Stimulated activated CD8-positive, alpha-beta memory T cell treated with anti-CD3 and anti-CD28 coated beads, Interleukin-2, amount 100 ng/mL, for 1 hour (primary cell): Measurements from ENCODE around the gene TAF4.
"Not testable (repeated sequence)": the region's sequence is repeated elsewhere in the genome, so short reads cannot be mapped to it uniquely, and the experiment has no call there.

Experiments
- DNase-seq, 2 donors: peaks; one replicate each; pipeline ENCODE4 v3.0.0-alpha.2; 2020; ENCODE audit warnings: low read depth in 2 of 2

Gene TAF4

DNA sequence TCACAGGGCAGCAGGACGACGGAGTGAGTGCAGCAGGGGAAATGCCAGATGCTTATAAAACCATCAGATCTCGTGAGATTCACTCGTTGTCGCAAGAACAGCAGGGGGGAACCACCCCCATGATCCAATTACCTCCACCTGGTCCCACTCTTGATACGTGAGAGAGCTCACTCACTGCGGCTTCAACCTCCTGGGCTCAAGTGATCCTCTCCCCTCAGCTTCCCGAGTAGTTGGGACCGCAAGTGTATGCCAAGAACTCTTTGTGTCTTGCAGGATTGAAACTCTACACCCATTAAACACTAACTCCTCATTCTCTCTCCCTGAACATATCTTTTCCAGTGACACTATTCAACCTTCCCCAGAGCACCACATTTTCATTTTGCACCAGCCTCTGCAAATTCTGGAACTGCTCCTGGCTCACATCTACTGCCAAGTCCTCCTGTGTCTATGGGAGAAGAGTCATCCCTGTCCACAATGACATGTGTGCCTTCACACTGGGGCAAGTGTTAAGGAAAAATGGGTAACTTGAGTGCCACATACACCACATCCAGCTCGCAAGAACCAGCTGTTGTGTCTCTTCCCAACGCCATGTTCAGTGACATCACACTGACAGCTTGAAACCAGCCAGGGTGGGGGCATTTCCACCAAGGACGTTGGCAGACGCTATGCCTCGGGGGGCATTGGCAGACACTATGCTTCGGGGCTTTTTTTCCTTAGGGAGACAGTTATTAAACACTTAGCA is 14.7 kb upstream of the TAF4 start:
- DNase-seq, result no peak

DNA sequence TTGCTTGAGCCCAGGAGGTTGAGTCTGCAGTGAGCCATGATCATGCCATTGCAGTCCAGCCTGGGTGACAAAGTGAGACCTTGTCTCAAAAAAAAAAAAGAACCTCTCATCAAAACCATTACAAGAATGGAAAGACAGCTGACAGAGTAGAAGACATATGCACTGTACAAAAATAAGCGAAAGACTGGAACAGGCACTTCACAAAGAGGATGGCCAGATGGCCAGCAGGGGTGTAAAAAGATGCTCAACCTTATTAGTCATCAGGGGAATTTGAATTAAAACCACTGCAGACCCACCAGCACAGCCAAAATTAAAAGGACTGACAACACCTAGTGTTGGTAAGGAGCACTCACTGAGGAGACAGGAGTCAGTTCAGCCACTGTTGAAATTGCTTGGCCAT is 13.5 kb upstream of the TAF4 start:
- no peak for DNase-seq

DNA sequence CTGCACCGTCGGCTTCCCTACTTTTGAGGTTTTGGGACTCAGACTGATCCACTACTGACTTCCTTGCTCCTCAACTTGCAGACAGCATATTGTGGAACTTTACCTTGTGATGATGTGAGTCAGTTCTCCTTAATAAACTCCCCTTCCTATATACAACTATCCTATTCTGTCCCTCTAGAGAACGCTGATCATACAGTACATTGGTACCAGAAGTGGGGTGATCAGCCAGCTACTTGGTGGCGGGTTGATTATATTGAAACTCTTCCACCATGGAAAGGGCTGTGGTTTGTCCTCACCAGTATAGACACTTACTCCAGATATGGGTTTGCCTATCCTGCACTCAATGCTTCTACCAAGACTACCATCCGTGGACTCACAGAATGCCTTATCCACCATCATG is 7.6 kb upstream of the TAF4 start:
- DNase-seq, result no peak

DNA sequence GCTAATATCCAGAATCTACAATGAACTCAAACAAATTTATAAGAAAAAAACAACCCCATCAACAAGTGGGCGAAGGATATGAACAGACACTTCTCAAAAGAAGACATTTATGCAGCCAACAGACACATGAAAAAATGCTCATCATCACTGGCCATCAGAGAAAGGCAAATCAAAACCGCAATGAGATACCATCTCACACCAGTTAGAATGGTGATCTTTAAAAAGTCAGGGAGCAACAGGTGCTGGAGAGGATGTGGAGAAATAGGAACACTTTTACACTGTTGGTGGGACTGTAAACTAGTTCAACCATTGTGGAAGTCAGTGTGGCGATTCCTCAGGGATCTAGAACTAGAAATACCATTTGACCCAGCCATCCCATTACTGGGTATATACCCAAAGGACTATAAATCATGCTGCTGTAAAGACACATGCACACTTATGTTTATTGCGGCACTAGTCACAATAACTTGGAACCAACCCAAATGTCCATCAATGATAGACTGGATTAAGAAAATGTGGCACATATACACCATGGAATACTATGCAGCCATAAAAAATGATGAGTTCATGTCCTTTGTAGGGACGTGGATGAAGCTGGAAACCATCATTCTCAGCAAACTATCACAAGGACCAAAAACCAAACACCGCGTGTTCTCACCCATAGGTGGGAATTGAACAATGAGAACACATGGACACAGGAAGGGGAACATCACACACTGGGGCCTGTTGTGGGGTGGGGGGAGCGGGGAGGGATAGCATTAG is 6.2 kb upstream of the TAF4 start:
- not testable (repeated sequence) for DNase-seq

DNA sequence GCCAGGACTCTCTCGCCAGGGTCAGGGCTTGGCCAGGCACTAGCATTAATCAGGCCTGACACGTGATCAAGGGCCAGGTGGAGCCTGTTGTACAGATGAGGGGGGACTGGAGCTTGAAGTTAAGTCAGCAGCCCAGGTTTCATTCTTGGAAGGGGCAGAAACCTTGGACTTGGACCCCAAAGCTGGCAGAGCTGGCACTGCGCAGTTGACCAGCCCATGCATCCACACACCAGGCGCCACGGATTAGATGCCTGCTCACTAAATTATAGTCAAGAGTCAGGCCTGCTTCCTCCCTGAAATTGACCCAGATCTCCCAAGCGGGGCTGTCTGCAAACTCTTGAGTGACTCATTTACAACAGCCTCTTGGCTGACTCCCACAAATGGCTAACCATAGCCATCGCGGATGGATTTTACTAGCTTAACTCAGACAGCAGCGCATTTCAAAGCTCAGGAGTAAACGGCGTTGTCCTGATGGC is 4.1 kb upstream of the TAF4 start:
- DNase-seq, result no peak

DNA sequence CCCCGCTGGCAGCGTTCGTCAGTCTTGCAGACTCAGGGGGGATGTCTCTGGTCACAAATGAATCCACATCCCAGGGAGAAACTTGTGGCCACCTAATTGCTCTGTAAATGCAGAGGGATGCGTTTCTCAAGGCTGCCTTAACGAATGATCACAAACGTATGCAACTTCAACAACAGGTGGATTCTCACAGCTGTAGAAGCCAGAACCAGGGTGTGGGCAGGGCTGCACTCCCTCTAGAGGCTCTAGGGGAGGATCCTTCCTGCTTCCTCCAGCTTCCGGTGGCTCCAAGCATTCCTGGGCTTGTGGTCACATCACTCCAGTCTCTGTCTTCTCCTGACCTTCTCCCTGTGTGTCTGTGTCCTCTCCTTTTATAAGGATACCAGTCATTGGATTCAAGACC is 3.3 kb upstream of the TAF4 start:
- no peak for DNase-seq

DNA sequence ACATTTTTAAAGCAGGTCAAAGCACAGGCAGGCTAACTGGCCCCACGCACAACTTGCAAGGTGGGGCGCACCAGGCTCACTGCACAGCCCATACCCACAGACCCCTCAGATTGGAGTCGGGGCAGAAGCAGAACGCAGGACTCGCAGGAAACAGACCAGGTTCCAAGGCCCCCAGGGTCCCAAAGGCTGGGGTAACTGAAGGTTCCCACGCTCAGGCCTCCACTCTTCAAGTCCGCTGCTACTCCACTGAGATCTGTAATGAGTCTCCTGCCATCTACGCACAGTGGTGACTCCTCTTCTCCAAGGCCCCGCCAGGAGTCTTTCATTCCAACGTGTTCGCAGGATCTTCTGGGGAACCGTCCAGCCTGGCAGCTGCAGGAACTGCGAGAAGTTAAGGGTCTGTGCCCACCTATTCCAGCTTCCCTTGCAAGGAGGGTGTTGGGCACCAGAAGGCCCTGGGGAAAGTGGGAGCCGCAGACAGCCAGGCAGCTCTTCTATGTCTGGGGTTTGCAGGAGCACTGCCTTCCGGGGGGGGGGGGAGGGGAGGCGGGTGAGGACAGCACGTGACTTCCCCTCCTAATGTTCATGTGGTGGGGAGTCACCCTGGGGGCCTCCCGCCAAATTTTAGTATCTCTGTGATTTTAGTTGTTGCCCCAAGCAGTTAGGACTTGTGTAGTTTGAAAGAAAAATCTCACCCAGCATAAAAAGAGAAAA is 2.0 kb upstream of the TAF4 start:
- DNase-seq, result no peak

DNA sequence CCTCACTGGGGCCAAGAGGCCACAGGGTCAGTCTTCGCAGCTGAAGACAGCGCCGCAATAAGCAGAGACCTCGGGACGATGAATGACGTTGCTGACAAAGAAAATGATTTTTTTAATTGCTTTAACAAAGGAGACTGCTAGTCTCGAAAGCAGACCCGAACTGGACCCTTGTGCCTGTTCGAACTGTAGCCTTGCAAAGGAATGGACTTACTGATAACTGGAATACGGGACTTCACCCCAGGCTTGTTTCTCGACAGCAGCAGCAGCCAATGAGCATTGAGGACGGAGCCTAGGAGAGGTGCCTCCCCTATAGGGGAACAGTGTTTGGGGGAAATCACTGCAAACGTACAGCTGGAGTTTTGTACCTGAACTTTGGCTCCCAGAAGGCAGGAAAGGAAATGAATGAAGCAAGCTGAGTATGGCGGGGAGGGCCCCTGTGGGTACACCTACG is 1.3 kb upstream of the TAF4 start:
- no peak for DNase-seq

DNA sequence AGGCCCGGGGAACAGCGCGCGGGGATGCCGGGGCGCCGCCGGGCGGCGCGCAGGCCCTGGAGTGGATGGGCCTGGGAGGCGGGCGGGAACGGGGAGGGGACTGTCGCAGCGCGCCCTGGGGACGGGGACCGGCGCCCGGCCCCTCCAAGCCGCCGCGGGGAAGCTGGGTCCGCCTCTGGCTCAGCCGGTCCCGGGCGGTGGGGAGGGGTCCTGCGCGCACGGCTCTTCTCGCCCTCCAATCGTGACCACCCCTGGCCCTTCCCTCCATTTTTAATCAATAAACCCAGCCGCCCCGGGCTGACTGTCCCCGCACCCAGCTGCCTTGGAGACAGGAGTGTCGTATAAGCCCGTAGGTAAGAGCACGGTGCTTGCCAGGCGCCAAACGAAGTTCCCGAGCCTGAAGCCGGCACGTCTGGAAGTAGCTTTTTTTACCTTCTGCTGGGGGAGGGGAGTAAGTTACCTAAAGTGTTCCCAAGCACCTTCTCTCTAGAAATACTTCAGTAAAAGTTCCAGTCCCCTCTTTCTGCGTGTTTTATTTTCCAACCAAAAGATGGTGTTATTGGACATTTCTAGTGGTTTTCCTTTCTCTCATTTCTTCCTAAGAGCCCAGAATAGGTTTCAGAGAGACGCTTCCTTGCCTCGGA is 780 bp upstream of the TAF4 start:
- DNase-seq, result no peak

DNA sequence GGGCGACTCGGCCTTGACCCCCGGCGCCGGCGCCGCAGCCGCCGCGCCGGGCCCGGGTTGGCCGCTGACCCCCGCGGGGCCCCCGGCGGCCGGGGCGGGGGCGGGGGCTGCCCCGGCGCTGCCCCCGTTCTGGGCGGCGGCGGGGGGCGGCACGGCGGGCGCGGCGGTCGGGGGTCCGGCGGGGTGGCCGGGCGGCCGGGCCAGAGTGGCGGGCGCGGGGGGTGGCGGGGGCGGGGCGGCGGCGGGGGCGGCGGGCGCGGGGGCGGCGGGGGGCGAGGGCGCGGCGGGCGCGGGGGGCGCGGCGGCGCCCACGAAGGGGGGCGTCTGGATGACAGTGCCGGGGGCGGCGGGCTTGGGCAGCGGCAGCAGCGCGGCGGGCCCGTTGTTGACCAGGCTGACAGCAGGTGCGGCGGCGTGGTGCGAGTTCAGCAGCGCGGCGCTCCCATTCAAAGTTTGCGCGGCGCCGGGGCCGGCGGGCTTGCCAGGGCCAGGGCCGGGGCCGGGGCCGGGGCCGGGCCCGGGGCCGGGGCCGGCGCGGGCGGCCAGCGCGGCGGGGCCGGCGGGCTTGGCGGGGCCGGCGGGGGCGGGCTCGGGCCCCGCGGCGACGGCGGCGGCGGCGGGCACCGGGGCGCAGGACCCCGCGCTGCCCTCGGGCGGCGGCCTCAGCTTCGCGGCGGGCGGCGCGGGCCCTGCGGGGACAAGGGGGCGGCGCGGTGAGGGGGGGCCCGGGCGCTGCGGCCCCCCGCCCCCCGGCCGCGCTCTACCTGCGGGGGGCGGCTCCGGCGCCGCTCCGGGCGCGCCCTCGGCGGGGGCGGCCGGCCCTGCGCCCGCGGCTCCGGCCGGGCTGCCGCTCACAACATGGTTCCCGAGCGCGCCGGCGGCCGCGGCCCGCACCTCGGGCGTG is 659 bp downstream of the TAF4 start:
- DNase-seq, result no peak

DNA sequence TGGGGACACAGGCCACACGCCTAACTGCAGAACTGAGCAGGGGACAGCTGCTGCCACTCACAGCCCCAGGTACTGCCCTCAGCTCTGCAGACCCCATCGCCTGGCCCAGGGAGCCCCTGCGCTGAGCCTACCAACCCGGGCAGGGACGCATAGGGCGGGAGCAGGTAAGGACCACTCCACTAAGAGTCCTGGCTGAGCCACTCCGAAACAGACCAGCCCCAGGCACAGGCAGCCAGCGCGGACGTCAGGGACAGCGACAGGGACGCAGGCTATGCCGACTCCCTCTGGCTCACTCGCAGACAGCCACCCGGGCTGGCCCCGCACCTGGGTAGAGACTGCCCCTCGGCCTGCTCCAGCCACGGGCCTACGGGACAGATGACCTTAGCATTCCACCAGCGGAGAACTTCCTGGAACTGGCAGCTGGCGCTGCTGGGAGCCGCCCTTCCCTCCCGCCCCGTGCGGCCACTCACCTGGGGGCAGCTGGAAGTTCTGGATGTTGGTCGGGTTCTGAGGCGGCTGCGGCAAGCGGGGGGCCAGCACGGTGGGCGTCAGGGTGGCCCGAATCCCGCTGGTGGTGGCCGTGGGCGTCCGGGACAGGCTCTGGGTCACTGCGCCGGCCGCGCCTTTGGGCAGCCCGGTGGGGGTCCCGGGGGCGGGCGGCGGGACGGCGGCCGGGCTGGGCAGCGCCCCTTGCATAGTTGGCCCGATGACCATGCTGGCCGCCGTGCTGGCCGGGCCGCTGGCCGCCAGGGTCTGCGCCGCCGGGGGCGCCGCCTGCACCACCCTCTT is 1.5 kb downstream of the TAF4 start:
- DNase-seq, result no peak

DNA sequence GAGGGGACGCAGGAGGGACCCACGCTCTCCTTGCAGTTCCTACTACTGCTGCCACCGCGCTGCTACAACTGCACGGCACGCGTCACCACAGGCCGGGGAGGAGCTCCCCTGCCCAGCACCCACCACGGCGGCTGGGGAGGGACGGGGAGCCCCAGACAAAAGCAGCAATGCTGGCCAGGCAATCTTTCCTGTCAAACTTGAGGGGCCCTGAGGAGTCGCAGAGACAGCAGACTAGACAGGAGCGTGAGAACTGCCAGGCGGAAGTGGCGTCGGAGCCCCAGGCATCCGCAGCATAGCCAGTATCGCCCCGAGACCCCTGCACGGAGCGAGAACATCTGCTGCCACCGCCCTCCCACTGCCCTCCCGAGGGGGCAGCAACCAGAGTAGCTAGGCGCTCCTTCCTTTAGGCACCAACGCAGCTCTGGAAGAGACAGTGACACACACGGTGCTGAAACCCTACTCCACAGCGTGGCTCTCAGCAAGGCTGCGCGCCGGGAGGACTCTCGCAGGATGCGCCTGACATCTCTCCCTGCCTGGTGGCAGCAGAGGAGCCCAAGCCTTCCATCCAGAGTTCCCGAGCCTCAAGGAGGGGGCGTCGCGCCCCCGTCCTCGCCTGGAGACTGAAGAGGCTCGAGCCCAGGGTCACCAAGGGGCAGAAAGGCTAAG is 2.2 kb downstream of the TAF4 start:
- DNase-seq, result no peak

DNA sequence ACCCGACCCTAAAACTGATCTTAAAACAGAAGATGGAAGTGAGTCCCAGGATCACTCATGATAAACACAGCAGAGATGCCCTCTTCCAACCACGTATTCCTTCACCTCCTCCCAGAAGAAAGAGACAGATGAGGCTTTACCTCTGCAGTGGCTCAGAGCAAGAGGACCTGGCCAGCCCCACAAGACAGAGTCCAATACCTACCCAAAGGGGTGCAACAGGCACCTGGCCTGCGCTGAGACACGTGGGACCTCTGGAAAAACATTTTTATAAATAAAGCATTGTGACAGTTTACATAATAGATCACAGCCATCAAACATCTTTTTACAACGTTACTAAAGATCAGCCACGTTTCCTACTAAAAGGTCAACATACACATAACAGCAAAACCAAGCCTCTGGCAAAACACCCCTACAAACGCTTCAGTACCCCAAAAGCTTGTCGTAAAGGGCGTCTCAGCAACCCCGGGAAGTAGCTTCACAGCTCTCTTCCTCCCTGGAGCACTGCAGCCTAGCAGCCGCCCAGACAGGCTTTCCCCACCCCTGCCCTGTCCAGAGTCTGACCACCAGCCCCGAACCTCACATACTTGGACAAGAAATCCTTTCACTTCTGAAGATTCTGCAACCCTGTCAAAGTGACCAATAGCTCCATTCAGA is 2.9 kb downstream of the TAF4 start:
- no peak for DNase-seq

DNA sequence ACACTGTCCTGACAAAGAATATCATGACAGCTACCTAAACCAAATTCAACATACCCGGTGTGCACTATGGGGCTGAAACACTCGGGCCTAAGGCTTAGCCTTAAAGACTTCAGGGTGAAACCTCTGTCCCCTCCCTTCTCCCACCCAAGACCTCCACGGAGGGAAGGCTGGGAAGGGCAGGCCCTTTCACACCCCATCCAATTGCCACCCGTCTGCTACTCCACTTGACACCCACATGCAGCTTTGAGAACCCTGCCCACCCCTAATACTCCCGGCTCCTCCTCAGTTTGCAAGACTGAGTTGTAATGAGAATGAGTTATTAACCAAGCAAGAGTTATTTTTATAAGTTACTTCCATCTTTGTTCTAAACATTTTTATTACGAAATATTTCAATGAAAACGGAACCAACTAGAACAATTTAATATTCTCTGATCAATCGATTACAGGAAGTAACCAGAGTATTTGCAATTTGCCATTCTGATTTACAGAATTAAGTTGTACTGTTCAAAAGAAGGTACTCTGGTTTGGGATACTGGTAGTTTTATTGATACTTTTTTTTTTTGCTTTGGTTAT is 3.7 kb downstream of the TAF4 start:
- no peak for DNase-seq

DNA sequence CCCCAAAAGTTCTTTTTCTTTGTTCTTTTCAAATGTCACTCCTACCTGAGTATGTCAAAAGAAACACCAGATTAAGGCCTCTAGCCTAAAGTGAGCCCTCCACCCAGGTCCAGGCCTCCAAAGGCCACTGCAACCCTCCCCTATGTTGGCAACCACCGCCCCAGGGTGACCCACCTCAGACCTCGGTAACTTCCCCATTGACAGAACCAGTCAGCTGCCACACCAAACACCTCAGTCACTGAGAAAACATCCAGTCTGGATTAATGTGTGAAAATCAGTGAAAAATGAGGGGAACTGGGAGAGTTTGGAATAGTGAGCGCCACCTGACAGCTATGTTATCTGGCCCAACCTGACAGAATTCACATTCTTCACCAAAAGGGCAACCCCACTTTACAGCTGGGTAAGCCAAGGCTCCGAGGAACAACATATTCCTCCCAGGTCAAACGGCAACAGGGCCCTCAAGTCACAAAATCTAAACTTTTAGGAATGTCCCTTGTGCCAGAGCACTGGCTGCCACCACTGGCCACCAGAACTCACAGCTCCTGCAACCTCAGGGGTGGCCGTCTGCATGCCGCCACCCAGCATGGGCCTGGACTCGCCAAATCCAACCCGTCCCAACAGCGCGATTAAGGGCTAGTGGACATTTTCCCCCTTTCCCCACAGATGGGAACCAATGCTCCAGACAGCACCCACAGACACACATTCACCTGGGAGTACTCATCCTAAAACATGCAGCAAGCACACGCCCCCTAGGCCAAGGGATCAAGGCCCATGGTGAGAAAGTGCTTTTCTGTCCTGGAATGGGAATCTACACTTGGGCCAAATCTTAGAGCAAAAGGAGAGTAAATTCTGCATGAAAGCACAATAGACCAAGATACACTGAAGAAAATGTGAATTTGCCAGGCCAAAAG is 4.8 kb downstream of the TAF4 start:
- DNase-seq, result no peak

DNA sequence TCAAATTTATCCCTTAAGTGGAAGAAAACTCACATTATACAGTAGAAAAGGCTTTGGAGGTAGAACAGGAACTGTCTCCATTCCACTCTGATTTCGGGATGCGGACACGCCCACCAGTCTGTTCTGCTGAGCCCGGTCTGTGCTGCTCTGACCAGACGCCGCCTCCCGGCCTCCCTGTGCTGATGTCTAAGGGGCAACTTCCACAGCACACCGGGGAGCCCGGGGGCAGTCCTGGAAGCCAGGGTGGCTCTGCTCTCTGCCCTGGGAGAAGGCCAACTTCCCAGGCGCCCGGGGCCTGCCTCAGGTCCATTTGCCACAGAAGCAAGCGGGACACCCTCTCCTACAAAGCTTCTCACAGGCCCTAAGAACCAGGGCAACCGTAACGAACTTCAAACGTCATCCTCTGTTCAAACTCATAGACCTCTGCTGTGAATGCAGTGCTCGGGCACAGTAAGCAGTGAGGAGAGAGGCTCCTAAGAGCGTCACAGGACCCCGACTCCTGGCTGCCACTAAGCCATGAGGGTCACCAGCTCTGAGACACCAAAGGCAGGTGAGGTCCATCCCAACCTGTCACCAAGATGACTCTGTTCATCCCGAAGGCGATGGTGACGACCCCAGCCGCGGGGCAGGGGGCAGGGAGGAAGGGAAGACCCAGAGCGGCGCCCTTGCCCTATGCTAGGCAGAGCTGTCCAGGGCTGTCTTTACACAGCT is 5.6 kb downstream of the TAF4 start:
- no peak for DNase-seq

DNA sequence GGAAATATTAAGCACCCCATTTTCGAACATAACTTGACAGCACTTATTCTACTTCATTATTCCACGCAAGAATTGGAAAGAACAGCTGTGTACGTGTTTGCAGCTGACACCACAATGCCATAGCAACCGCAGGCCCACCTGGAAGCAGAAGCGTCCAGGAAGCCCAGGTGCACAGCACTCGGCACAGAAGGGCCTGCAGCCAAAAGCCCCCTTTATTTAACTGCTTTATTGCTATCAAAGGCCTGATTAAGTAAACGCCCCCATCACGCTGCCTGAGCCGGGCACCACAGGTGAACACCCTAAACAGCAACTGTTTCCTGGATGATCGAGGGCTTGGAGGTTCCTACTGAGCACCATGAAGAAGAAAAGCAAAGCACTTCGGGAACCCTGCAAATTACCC is 6.3 kb downstream of the TAF4 start:
- no peak for DNase-seq
